ENCODE results near the gene NPHS1. TPM values are rescaled to one million over a fixed set of nuclear protein-coding genes. Genes with fewer than 3 reads are reported as not detected.

NPHS1 gene
- total RNA-seq, 1 donor from 2014 or later, result 0.92 TPM

DNA sequence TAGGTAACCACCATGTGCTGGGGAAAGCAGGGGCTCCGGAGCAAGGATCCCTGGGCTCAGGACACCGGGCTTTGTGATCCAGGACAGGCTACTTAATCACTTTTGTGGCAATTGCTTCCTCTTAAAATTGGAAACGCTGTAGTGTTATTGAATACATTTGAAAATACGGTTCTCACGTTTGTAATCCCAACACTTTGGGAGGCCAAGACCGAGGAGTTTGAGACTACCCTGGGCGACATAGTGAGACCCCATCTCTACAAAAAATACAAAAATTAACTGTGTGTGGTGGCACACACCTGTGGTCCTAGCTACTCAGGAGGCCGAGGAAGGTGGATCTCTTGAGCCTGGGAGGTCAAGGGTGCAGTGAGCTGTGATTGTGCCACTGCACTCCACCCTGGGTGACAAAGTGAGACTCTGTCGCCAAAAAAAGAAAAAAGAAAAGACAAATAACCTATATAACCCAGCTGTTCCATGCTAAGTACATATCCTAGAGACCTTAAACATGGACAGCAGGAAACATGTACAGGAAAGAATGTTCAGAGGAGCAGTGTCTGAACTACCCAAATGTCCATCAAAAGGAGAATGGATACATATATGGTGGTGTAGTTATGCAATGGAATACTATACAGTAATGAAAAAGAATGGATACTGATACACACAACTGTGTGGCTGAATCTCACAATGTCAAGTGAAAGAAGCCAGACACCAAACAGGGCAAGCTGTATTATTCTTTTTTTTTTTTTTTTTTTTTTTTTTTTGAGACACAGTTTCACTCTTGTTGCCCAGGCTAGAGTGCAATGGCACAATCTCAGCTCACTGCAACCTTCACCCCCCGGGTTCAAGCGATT, 39.0 kb downstream of the NPHS1 start:
- TF ChIP-seq, protein P1, sequence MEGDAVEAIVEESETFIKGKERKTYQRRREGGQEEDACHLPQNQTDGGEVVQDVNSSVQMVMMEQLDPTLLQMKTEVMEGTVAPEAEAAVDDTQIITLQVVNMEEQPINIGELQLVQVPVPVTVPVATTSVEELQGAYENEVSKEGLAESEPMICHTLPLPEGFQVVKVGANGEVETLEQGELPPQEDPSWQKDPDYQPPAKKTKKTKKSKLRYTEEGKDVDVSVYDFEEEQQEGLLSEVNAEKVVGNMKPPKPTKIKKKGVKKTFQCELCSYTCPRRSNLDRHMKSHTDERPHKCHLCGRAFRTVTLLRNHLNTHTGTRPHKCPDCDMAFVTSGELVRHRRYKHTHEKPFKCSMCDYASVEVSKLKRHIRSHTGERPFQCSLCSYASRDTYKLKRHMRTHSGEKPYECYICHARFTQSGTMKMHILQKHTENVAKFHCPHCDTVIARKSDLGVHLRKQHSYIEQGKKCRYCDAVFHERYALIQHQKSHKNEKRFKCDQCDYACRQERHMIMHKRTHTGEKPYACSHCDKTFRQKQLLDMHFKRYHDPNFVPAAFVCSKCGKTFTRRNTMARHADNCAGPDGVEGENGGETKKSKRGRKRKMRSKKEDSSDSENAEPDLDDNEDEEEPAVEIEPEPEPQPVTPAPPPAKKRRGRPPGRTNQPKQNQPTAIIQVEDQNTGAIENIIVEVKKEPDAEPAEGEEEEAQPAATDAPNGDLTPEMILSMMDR (IDR thresholded peaks at IDR 0.05; ENCODE audit: insufficient read depth, low read length, poor library complexity, severe bottlenecking), result no peak
- no peaks in the 10 kb centered on the region for H3K36me3 ChIP-seq (ENCODE audit: control insufficient read depth, insufficient read depth, low read length)
- DNase-seq (ENCODE audit: low read depth), result no peak
- H3K27me3 ChIP-seq (ENCODE audit: control insufficient read depth, insufficient read depth, low read length), result peaks cover 8% of the 10 kb centered on the region
- H3K4me3 ChIP-seq (ENCODE audit: low read depth, low read length), result no peak overlapping the region

DNA sequence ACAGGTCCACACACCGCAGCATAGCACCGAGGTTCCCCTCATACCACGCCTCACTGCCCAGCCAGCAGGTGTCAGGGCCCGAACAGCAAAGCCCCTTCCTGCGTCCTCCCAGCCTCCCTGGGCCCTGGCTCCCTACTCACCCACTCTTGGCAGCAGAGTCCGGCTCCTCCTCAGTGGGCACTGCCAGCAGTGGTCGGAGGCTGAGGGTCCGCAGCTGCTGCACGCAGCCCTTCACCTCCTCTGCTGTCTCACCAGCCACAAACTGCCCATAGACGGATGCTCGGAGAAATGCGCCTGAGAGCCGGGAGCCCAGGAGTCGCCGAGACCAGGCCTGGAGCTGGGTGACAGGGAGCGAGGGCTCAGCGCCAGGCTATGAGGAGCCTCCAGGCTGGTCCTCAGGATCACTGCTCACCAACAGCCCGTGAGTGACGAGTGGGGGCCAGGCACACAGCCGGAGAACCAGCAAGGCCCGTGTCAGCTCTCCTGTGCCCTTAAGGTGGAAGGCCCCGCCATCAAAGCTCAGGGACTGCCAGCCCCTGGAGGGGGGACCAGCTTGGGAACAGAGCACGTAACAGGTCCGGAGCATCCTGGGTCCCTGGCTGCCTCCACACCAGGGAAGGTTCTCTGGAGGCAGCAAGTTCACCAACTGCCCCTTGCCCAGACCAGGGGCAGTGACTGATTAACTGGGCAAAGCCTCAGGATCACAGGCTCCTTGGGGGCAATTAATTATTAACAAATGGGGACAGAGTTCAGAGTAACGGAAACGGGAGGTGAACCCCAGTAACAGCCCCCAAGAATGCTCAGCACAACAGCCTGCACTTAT, 39.9 kb downstream of the NPHS1 start, which contains the start of gene PRODH2:
TSS of gene PRODH2 (minus strand) at position 626 of the 823 bp plus-strand sequence. CDS start at position 586, 40 bp downstream.
- Histone ChIP-seq H3K4me3 (ENCODE audit: low read depth, low read length) (no peak within 1 kb of the TSS), H3K27me3 (ENCODE audit: control insufficient read depth, insufficient read depth, low read length) (peaks cover 8% of the 10 kb centered on the region), H3K36me3 (ENCODE audit: control insufficient read depth, insufficient read depth, low read length) (no peaks in the 10 kb centered on the region)
- TF ChIP-seq, protein P1 (IDR thresholded peaks at IDR 0.05; ENCODE audit: insufficient read depth, low read length, poor library complexity, severe bottlenecking), result no peak
- DNase-seq (ENCODE audit: low read depth), result no peak

DNA sequence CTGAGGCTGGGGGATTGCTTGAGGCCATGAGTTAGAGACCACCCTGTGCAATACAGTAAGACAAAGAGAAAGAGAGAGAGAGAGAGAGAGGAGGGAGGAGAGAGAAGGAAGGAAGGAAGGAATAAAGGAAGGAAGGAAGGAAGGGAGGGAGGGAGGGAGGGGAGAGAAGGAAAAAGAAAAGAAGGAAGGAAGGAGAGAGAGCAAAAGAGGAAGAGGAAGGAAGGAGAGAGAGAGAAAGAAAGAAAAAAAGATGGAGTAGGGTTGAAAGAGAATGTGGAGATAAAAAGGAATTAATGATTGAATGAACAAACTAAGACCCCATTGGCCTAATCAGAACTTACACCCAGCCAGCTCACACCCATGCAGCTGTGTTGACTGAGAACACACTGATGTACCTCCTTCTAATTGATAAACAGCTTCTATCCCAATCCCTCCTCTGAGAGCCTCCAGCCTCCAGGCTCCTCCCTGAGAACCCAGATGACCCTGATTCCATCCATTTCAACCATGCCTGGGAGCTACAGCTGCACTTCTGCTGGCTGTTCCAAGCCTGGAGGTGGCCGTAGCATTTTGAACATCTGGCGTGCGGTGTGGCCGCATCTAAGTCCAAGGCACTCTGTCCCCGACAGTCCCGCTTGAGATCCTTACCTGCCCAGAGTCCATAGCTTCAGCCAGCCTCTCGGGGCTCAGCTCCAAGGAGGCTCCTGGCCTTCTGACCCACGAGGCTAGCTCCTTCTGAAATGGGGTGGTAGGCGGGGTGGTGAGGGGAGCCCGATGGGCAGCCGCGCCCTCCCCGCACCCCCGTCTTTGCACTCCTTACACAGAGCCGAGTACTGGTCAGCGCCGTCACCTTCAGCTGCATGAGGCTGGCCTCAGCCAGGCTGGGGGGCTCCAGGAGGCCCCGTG, 40.7 kb downstream of the NPHS1 start:
- no peak for DNase-seq (ENCODE audit: low read depth)
- H3K27me3 ChIP-seq (ENCODE audit: control insufficient read depth, insufficient read depth, low read length), result peaks cover 8% of the 10 kb centered on the region
- H3K36me3 ChIP-seq (ENCODE audit: control insufficient read depth, insufficient read depth, low read length), result no peaks in the 10 kb centered on the region
- no peak overlapping the region for H3K4me3 ChIP-seq (ENCODE audit: low read depth, low read length)
- TF ChIP-seq, protein P1 (IDR thresholded peaks at IDR 0.05; ENCODE audit: insufficient read depth, low read length, poor library complexity, severe bottlenecking), result no peak

DNA sequence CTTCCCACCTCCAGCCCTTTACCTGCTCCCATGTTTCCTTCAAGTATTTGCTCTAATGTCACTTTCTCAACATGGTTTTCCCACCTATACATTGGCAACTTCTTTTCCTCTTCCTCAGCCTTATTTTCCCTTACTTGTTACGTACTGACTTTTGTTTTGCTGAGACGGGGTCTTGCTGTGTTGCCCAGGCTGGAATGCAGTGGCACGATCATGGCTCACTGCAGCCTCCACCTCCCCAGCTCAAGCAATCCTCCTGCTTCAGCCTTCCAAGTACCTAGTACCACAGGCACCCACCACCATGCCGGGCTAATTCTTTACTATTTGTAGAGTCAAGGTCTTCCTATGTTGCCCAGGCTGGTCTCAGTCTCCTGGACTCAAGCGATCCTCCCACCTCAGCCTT, 44.7 kb downstream of the NPHS1 start:
- Histone ChIP-seq H3K27me3 (ENCODE audit: control insufficient read depth, insufficient read depth, low read length) (peaks cover 6% of the 10 kb centered on the region), H3K36me3 (ENCODE audit: control insufficient read depth, insufficient read depth, low read length) (no peaks in the 10 kb centered on the region), H3K4me3 (ENCODE audit: low read depth, low read length) (no peak overlapping the region)
- TF ChIP-seq, protein P1 (IDR thresholded peaks at IDR 0.05; ENCODE audit: insufficient read depth, low read length, poor library complexity, severe bottlenecking), result no peak
- DNase-seq (ENCODE audit: low read depth), result no peak

DNA sequence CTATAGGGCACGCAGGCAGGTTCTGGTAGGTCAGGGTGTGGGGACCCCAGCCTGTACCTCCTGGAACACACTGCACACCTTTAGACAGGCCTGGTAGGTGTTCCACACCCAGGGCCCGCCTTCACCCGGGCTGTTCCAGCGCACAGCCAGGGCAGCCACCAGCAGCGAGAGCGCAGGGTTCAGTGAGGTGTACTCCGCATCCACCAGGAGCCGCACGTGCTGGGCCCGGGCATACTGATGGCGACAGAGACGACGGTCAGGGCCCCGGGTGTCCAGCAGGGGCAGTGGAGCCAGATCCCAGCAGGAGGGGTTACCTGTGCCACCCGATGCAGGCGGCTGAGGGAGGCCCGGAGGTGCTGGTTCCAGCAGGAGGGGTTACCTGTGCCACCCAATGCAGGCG, 45.7 kb downstream of the NPHS1 start:
- Histone ChIP-seq H3K36me3 (ENCODE audit: control insufficient read depth, insufficient read depth, low read length) (no peaks in the 10 kb centered on the region), H3K4me3 (ENCODE audit: low read depth, low read length) (no peak overlapping the region), H3K27me3 (ENCODE audit: control insufficient read depth, insufficient read depth, low read length) (no peaks in the 10 kb centered on the region)
- TF ChIP-seq, protein P1 (IDR thresholded peaks at IDR 0.05; ENCODE audit: insufficient read depth, low read length, poor library complexity, severe bottlenecking), result no peak
- no peak for DNase-seq (ENCODE audit: low read depth)
